Suprapubic skin (tissue), 4 donors: ENCODE data around the gene SHISA7.

Experiments
- CTCF ChIP-seq, 2 donors: fragments of 200-600 bp in 1 of 2; fragments of 450-650 bp in 1 of 2; sonication (generic) in 1 of 2; IDR thresholded peaks; one replicate each; pipeline ENCODE4 v1.5.1; 2016 to 2019; ENCODE audit warnings: antibody characterized with exemption in 2 of 2, mild to moderate bottlenecking in 1 of 2, moderate library complexity in 1 of 2
- EP300 ChIP-seq: sonication (generic); formaldehyde crosslinking; IDR thresholded peaks from one replicate; pipeline ENCODE4 v1.6.1; 2017; ENCODE audit warnings: antibody characterized with exemption
- POLR2A ChIP-seq, 2 donors: fragments of 450-650 bp; IDR thresholded peaks; one replicate each; pipeline ENCODE4 v1.6.1; 2017; ENCODE audit warnings: antibody characterized with exemption in 2 of 2, mild to moderate bottlenecking in 2 of 2, moderate library complexity in 2 of 2
- POLR2AphosphoS5 ChIP-seq, 3 donors: sonication (generic); formaldehyde crosslinking; IDR thresholded peaks; one replicate each; pipeline ENCODE4 v1.6.1; 2017; ENCODE audit warnings: antibody characterized with exemption in 3 of 3

GRCh38 chr19:55481794-55482155 is 38.7 kb upstream of the SHISA7 start:
- TF ChIP-seq POLR2A (IDR thresholded peaks at IDR 0.05) = no peak
- TF ChIP-seq CTCF (IDR thresholded peaks at IDR 0.05) = no peak
- no peak for TF ChIP-seq EP300
- no peak for TF ChIP-seq POLR2AphosphoS5 (IDR thresholded peaks at IDR 0.05)
